ENCODE measurements around the gene FGGY.

FGGY gene

DNA sequence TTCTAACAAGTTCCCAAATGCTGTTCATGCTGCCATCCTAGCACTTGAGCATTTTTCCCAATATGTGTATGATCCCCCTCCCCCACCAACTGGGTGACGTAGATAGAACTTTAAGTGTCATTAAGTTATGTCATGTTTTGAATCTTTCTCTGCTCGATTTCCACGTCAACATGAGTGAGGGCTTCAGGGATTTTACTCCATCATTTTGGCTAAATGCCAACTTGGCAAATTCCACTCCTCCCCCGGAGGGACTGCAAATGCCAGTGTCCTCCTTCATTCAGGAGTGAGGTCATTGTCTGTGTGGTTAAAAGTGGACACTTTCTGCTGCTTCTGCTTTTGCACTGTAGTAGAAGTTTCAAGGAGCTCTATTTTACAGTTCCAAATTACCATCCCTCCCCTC is 201.7 kb downstream of the FGGY start:
- CTCF ChIA-PET, result interaction anchor here (1.0 to 2.4 kb wide), 3 partner anchors 12 to 201 kb away, joined by 3 to 5 read pairs (median 3); no protein-coding TSS in a partner anchor
- POLR2A ChIA-PET, result no interaction called here
- TF ChIP-seq, protein P1, sequence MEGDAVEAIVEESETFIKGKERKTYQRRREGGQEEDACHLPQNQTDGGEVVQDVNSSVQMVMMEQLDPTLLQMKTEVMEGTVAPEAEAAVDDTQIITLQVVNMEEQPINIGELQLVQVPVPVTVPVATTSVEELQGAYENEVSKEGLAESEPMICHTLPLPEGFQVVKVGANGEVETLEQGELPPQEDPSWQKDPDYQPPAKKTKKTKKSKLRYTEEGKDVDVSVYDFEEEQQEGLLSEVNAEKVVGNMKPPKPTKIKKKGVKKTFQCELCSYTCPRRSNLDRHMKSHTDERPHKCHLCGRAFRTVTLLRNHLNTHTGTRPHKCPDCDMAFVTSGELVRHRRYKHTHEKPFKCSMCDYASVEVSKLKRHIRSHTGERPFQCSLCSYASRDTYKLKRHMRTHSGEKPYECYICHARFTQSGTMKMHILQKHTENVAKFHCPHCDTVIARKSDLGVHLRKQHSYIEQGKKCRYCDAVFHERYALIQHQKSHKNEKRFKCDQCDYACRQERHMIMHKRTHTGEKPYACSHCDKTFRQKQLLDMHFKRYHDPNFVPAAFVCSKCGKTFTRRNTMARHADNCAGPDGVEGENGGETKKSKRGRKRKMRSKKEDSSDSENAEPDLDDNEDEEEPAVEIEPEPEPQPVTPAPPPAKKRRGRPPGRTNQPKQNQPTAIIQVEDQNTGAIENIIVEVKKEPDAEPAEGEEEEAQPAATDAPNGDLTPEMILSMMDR (IDR thresholded peaks at IDR 0.05; ENCODE audit: control extremely low read depth, extremely low read depth, low read depth, missing control alignments), result no peak
- no peak for DNase-seq (ENCODE audit: extremely low spot score)

DNA sequence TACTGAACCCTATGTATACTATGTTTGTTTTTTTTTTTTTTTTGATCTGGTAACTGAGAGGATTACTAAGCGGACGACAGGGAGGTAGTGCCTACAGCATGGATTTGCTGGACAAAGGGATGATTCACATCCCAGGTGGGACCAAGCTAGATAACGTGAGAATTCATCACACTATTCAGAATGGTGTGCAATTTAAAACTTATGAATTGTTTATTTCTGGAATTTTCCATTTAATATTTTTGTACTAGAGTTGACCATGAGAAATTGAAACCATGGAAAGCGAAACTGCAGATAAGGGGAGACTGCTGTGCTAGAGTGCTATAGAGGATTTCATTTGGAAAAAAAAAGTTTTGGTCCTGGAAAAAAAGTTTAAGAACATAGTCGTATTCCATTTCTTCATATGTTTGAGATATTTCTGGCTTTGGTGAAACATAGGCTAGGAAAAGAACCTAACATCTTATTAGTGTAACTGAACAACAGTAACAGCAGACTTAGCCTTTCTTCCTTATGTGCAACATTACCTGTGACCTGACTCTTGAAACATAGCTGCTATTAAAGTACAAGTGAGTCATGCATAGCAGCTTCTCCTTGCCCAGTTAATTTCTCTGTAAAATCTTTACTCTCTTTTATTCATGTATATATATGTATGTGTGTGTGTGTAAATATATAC is 202.5 kb downstream of the FGGY start:
- no peak for DNase-seq (ENCODE audit: extremely low spot score)
- TF ChIP-seq, protein P1 (IDR thresholded peaks at IDR 0.05; ENCODE audit: control extremely low read depth, extremely low read depth, low read depth, missing control alignments), result no peak
- ChIA-PET CTCF (interaction anchor here (2.4 kb wide), 1 partner anchor 13 kb away, joined by 5 read pairs; no protein-coding TSS in a partner anchor), POLR2A (no interaction called here)

DNA sequence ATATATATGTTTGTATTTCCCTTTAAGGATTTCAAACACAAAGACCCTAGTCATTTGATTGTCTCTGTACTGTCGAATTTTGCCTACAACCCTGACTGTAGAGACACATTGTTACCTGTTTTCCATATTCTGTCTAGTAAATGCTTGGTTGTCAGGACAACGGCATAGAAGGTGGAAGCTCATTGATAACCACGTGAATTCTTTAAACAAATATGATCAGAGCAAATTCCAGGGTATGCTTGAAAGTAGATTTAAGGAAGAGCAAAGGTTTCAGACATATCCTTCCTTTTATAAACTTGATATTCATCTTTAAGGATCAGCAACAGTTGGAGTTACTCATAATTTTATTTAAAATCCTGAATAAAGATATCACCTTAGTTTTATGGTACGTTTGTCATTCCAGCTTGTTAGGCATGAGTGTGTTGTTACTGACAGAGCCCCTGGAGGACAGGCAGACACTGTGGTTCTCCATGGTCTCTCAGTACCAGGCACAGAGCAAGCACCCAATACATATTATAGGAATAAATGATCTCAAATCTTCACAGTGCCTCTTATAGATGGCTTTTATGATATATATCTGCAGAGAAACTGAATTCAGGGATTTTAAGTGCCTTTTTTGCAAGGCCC is 203.2 kb downstream of the FGGY start:
- TF ChIP-seq, protein P1 (IDR thresholded peaks at IDR 0.05; ENCODE audit: control extremely low read depth, extremely low read depth, low read depth, missing control alignments), result no peak
- DNase-seq (ENCODE audit: extremely low spot score), result no peak
- ChIA-PET POLR2A (no interaction called here), CTCF (no interaction called here)

DNA sequence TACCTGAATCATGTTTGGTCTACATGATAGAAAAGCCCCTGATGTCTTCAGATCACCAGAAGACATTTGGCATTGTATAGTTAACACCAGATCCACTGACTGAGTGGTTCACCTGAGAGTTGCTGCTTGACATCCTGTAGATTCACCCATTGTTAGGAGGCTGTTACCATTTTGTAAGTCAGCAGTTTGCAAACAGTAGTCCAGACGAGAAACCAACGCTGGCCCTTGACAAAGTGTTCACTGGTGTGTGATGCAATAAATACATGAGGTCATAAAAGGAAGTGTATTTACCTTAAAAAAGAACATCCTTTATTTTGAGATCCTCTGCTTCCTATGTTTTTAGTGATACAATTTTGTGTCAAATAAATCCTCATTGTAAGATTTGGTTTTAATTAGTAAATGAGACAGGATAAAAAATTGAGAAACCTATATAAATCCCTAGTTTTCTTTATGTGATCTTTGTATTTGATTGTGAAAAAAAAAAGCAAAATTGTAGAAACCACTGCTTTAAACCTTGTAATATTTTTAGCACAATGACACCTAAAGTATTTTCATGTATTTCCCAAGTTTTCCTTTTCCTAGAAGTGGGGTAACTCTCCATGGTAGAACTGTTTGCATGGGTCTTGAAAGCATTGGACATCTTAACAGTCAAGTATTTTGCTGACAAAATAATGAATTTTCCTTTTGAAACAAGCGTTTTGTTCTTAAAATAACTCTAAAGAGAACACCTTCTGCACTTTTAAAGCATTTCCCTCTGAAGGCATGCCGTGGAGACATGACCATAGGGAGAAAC is 204.3 kb downstream of the FGGY start:
- CTCF ChIA-PET, result no interaction called here
- TF ChIP-seq, protein P1 (IDR thresholded peaks at IDR 0.05; ENCODE audit: control extremely low read depth, extremely low read depth, low read depth, missing control alignments), result no peak
- no peak for DNase-seq (ENCODE audit: extremely low spot score)
- POLR2A ChIA-PET, result no interaction called here

DNA sequence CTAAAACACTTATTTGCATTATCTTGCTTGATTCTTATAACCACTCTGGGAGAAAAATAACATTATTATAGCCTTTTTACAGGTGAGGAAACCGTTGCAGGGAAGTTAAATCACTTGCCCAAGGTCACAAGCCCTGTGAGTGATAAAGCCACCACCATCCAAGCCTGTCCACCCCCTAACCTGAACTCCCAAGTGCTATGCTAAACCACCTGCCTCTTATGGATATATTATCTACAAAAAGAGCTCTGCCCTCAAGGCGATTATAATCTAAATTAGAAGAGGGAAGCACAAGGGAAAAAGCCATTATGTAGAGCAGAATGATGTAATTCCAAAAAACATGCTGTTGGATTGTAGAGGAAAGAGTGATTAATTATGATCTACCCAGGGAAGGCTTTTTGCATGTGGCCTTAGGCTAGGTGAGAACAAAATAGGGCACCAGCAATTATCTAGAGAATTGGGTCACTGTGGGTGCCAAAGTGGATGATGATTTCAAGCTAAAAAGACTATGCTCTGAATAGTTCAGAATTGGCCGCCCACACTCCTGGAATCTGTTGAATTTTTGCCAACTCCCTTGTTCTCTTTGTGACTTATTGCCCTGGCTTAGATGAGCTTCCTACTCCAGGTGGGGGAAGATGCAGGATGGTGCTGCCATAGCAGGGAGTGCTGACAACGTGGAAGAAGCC is 205.3 kb downstream of the FGGY start:
- no peak for DNase-seq (ENCODE audit: extremely low spot score)
- ChIA-PET POLR2A (no interaction called here), CTCF (interaction anchor here (0.9 kb wide), 1 partner anchor 197 kb away, joined by 3 read pairs; no protein-coding TSS in a partner anchor)
- TF ChIP-seq, protein P1 (IDR thresholded peaks at IDR 0.05; ENCODE audit: control extremely low read depth, extremely low read depth, low read depth, missing control alignments), result no peak

DNA sequence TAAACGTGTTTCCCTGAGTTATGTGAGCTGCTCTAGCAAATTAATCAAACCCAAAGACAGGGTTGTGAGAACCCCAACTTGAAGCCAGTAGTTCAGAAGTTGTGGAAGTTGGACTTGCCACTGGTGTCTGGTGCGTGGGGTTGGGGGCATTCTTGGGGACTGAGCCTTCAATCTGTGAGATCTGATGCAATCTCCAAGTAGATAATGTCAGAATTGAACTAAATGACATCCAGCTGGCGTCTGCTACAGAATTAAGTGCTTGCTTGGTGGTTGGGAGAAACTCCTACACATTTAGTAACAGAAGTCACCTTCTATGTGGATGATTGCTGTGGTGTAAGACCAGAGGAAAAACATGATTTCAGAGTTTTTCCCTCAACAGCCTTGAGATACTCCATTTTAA is 207.4 kb downstream of the FGGY start:
- ChIA-PET POLR2A (no interaction called here), CTCF (interaction anchor here (1.6 kb wide), 1 partner anchor 25 kb away, joined by 4 read pairs; no protein-coding TSS in a partner anchor)
- TF ChIP-seq, protein P1 (IDR thresholded peaks at IDR 0.05; ENCODE audit: control extremely low read depth, extremely low read depth, low read depth, missing control alignments), result no peak
- no peak for DNase-seq (ENCODE audit: extremely low spot score)
